ENCODE results near the gene MRPL10.
"Not testable (repeated sequence)": the region's sequence is repeated elsewhere in the genome, so short reads cannot be mapped to it uniquely, and the experiment has no call there.

MRPL10 gene

DNA sequence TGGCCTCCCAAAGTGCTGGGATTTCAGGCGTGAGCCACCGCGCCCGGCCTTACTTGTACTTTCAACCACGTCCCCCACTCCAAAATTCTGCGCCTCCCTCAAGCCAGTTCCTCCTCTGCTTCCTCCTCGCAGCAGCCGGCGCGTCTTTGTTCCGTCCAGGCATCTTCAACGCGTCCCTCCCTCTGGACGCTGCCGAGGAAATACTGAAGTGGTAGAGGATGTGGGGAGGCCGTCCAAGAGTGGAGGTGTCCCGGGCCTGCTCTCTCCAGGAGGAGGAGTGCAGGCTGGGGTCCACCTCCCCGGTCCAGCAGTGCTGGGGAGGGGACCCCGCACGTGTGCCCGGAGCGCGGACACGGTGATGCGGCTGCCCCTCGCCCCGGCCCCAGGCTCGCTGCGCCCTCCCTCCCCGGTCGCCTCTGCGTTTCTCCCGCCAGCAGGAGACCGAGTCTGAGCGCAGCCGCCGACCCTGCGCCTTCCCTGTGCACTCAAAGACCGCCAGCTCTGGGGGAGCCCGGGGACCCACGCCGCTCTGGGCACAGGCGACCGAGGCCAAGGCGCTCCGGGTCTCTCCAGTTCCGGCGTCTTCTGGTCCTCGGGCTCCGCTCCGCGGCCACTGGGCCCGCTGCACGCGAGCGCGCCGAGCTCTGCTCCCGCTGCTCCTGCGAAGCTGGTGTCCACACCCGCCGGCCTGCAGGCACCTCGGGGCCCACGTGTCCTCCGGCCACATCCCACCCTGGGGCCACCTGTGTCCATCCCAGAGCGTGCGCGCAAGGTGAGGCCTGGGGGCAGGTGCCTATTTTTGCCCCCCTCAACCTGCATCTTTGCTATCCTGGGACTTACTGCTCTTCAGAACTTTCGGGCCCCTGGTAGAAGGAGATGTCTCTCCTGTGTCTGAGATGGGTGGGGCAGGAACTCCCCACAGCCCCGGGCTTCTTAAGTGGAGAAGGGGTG is 41.5 kb downstream of the MRPL10 start:
- peak; percentile 73 for DNase-seq
- ATAC-seq = peak; percentile 94

DNA sequence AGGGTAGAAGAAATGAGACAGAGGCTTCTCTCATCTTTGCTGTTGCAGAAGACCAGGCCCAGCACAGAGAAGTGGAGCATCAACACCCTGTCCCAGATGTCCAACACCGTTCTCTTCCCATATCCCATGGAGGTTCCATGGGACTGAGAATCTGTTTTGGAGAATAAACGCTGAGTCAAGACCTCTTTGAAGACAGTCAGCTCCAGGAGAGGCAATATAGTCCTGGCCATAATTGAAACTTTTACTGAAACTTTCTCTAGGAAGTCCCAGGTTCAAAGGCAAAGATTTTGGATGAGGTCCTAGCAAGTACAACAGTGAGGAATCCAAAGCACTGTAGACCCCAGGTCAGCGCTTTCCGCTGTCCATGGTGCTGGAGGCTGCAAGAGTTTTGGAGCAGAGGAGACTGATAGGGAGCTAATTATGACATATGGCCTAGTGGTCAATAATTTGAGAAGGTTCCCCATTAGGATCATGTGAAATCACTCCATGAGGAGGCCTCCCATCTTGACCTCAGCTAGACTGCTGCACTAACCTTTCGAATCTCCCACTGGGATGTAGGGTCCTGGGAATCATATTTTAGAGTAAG is 45.7 kb downstream of the MRPL10 start:
- ATAC-seq = no peak
- peak; percentile 55 for DNase-seq

DNA sequence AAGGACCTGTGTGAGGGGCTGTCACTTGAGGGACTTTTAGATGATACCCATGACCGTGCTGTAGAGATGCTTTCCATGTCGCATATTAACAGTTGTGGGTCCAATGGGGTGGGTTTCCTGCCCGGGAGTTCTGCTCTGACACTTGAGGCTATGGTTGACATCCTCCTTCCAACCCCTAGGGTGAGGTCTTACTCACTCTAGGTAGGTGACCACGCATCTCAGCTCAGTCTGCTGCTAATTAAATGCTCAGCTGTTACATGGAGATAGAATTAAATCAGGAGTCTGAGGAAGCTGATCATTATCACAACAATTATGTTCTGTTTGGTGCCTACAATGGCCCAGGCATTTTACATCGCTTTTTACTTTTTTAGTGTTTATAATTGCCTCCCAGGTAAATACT is 49.9 kb downstream of the MRPL10 start:
- DNase-seq (no peak), ATAC-seq (no peak)

DNA sequence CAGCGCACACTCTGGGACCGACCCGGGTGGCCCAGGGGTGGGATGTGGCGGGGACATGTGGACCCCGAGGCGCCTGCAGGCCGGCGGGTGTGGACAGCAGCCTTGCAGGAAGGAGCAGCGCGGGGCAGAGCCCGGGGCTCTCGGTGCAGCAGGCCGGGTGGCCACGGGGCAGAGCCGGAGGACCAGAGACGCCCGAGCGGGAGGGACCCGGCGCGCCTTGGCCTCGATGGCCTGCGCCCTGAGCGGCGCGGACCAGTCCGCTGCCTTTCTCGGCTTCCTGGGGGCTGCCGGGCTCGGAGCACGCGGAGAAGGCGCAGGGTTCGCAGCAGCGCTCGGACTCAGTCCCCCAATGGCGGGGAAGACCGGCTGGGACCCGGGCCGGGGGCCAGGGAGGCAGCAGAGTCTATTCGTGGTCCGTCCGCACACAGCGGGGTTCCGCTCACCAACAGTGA is 53.1 kb downstream of the MRPL10 start:
- no peak for ATAC-seq
- DNase-seq = no peak

DNA sequence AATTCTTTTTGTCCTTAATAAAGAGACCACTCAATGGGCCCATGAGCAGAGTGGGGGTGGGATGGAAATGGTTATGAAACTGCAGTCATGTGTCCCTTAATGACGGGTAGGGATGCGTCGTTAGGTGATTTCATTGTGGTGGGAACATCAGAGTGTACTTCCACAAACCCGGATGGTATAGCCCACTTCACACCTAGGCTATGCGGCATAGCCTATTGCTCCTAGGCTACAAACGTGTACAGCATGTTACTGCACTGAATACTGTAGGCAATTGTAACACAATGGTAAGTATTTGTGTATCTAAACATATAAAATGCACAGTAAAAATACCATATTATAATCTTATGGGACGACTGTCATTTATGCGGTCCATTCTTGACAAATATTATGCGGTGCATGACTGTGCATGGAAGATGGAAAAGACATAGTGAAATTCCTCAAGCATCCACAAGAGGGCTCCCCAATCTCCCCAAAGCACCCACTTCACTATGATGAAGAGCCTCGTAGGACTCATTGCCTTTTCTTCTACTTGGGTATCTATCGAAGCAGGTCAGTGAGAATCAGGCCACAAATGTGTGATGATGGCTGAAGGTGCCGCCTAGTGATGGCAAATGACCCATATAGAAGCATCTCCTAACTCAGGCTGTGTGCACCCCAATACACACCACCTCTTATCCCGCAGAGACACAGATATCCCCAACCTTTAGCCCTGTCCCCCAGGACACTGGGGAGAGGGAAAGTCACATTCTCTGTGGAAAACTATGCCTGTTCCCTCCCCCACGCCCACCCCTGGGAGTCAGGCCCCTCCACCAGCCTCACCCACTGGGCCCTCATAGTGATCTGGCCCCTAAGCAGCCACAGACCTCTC is 54.8 kb downstream of the MRPL10 start:
- DNase-seq (peak; percentile 29), ATAC-seq (peak; percentile 83)

DNA sequence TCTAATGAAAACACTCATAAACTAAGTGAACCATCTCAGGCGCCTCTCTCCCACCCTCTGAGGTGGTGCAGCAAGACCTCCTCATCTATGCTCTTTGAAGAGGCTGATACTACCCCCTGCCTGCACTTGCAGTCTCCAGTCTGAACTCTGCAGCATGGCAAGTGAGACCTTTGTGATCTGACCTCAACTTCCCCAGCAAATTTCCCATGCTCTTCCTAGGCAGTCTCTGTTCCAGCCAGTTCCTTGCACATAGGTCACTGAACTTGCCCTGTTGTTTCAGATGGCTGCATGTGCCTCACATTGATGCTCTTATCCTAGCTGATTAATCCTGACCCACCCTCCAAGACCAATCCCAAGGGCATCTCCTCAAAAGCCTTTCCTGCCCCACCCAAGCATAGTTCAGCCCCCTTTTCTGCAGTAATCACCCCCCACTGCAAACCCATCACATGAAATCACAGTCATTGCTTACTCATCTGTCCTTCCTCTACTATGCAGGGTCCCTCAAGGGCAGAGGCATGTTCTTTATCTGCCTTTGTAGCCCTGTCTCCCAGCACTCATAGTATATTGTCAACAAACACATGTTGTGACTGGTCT is 56.3 kb downstream of the MRPL10 start:
- ATAC-seq = no peak
- DNase-seq = no peak

DNA sequence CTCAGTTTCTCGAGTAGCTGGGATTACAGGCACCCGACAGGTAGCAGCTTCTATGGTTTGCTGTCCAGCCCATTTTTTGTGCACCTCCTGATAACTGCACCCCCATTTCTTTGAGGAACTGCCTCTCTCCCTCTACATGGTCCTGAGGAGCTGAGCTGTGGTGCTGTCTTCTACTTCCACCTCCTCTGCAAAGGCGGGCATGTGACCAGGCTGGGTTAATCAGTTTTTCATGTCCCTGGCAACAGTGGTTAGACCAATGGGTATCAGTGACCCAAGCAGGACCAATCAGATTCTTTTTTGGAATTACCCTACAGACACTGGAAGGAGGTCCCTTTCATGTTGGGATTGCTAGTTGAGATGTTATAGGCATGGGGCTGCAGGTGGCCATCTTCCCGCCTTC is 57.0 kb downstream of the MRPL10 start:
- DNase-seq (no peak), ATAC-seq (no peak)

DNA sequence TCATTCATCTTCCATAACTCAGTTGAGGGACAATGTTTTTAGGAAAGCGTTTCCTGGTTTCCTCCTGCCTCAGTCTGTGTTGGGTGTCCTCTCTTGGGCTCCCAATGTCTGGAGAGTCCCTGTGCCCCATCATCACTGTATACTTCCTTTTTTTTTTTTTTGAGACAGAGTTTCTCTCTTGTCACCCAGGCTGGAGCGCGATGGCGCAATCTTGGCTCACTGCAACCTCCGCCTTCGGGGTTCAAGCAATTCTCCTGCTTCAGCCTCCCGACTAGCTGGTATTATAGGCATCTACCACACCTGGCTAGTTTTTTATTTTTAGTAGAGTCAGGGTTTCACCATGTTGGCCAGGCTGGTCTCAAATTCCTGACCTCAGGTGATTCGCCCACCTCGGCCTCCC is 57.7 kb downstream of the MRPL10 start:
- DNase-seq, ATAC-seq: not testable (repeated sequence)

Data from stimulated activated naive CD8-positive, alpha-beta T cell treated with anti-CD3 and anti-CD28 coated beads, Interleukin-15, Interleukin-2, amounts not matched to agents 100 U/mL and 50 U/mL, for 24 hours (primary cell).